HG02938 (cell line): ENCODE results near the gene ACOT7.
"Not testable (repeated sequence)": the region's sequence is repeated elsewhere in the genome, so short reads cannot be mapped to it uniquely, and the experiment has no call there.

Source experiments
- ATAC-seq: cut with Tn5 transposase; IDR thresholded peaks from one replicate; pipeline ENCODE4 v1.9.1; 2021; ENCODE audit warnings: mild to moderate bottlenecking, moderate library complexity; ENCODE audit not compliant: unreplicated experiment

ACOT7 gene

GRCh38 chr1:6317098-6317760 is 76.3 kb downstream of the ACOT7 start:
- ATAC-seq: no peak

DNA sequence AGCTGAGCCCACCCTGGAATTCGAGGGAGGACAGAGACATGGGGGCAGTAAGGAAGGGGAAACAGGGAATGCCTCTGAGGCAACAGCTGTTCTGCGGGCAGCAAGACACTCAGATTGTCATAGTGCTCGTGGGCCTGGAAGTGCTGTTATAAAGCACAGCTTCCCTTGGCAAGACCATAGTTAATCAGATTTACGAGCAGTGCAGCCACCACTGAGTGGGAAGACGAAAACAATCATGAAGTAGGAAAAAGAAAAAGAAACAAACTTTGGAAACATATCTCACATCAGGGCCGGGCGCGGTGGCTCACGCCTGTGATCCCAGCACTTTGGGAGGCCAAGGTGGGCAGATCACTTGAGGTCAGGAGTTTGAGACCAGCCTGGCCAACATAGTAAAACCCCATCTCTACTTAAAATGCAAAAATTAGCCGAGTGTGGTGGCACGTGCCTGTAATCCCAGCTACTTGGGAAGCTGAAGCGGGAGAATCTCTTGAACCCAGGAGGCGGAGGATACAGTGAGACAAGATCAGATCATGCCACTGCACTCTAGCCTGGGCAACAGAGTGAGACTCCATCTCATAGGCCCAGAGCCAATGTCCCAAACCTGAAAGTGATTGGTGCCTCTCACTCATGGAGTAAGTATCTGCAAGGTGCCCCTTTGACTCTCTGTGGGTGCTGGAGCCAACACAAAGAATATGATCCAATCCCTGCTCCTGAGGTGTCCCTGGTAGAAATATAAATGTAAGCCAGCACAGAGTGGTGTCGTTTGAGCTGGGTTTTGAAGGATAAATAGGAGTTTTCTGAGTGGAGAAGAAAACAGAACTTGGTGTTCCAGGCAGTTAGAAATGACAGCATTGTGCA is 77.1 kb downstream of the ACOT7 start:
- ATAC-seq: no peak

DNA sequence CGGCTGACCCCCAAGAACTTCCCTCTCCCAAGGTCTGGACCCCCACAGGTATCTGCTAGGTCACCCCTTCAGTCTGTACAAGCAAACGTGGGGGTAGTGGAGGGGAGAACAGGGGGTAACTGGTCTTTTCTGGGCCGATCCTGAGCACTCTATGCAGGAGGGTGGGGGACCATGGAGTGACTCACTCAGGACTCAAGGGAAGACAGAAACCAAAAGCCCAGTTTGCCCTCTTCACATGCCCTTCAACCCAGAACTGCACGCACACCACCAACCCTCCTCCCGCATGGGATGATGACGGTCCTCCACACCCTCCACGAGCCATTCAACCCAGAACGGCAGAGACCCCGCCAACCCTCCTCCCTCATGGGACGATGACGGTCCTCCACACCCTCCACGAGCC is 79.1 kb downstream of the ACOT7 start:
- ATAC-seq: no peak

GRCh38 chr1:6313393-6314200 is 80.0 kb downstream of the ACOT7 start:
- no peak for ATAC-seq

DNA sequence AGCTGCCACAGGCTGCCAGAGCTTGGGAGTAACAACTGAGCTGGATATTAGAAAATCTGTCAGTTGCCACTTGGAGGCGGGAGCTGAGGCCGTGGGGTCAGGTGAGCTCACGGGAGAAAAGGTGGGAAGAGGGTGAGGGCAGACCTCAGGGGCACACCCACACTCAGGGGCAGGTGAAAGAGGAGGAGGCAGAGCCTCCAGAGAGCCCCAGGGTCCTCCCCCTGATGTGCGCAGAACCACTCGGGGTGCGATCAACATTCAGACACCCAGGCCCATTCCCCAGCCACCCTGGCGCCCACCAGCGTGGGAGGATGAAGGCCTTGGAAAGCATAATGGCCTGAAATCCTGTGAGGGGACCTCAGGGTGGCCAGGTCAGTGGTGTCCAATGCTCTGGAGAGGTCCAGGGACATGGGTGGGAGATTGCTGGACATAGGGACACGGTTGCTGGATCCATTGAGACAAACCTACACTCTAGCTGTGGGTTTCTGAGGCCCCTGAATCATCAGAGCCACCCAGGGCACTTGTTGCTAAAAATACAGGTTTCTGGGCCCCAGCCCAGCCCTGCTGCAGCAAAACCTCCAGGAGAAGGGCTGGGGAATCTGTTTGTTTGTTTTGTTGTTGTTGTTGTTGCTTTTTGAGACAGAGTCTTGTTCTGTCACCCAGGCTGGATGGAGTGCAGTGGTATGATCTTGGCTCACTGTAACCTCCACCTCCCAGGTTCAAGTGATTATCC is 83.3 kb downstream of the ACOT7 start:
- ATAC-seq: no peak

- no peak for ATAC-seq
Observed at GRCh38 chr1:6309564-6309963, 84.0 kb downstream of the ACOT7 start.

- no peak for ATAC-seq
Observed at GRCh38 chr1:6308449-6308848, 85.1 kb downstream of the ACOT7 start.

GRCh38 chr1:6307682-6308081 is 85.9 kb downstream of the ACOT7 start:
- not testable (repeated sequence) for ATAC-seq

GRCh38 chr1:6307099-6307498 is 86.5 kb downstream of the ACOT7 start:
- ATAC-seq: no peak

DNA sequence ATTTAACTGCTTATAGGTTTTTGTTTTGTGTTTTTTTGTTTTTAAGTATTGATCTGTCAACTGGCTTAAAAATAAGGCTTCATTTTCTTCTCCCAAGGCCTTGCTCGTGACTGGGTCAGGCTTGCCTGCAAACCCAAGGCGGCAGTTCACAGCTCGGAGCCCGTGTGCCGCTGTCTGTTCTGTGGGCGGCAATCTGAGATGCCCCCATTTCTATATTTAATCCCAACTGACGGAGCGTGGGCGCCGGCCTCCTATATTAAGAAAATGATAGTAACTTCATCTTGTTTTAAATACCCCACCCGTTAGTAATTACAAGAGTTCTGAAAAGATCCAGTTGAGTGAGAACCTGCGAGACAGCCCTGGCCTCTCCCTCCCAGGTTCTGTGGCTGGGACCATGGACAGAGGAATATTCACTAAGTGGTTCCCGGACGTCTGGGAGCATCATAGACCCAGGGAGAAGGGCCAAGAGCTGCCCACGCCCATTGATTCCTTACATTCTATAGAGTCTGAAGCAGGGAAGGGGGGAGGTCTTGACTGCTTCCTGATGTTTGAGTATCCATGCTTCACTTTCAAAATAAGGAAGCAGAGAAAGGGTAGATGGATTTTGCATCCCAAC is 90.1 kb downstream of the ACOT7 start:
- ATAC-seq: no peak

- no peak for ATAC-seq
Observed at GRCh38 chr1:6302568-6302967, 91.0 kb downstream of the ACOT7 start.

- no peak for ATAC-seq
Observed at GRCh38 chr1:6301526-6301925, 92.0 kb downstream of the ACOT7 start.

DNA sequence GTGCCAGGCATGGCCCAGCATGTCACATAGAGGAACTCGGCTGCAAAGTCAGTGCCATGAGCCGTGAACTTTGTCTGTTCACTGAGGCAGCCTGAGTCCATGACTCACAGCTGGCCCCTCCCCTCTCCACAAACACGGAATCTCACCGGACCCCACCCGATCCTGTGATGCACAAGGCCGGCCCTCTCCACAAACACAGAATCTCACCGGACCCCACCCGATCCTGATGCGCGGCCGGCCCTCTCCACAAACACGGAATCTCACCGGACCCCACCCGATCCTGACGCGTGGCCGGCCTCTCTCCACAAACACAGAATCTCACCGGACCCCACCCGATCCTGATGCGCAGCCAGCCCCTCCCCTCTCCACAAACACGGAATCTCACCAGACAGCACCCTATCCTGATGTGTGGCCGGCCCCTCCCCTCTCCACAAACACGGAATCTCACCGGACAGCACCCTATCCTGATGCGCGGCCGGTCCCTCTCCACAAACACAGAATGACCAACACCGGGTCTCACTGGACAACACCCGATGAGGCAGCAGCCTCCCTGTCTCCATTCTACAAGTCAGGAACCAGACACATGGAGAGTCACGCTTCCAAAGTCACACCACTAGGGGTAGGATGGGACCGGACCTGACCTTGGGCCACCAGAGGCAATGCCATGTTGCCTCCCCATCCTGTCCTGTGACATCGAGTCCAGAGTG is 93.1 kb downstream of the ACOT7 start:
- no peak for ATAC-seq

DNA sequence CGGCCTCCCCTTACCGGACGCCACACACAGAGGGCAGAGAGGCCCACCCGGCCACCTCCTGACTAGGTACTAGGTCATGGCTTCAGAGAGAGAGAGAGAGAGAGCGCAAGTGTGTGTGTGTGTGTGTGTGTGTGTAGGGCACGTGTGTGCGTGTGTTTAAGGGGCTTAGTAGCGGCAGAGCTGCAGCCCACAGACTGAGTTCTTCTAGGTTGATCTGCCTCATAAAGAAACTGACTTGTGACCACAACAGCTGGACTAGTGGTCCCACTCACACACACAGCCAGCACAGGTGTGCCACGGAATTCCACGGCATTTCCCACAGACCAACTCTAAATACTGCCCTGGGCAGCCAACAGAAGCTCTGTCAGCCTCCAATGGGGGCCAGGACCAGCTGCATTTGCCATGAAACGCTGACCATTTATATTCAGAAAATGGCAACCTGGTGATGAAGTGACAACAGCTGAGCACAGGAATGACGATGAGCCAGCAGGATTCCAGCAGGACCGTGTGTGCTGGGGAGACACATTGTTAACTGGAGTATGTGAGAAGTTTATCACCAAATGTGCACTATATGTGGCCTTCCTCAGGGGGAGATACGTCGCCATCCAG is 93.9 kb downstream of the ACOT7 start:
- ATAC-seq: no peak

GRCh38 chr1:6298940-6299465 is 94.6 kb downstream of the ACOT7 start:
- no peak for ATAC-seq

DNA sequence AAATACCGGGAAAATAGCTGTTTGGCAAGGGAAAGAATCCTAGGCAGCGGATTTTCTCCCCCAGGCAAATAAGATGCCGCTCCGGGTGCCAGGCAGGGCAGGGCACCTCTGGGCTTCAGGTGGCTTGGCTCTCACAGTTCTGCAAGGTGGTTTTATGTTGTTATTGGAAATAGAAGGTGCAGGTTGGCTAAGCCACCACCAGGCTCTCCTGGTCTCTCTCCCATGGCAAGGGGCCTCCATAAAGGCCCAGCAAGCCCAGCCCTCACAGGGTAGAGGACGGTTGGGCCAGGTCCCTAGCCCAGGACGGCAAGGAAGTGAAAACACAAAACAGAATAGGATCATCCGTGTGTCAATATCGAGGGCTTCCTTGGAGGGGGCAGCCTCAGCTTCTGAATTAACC is 95.0 kb downstream of the ACOT7 start:
- ATAC-seq: no peak

GRCh38 chr1:6295910-6296309 is 97.7 kb downstream of the ACOT7 start:
- no peak for ATAC-seq

- ATAC-seq: no peak
Observed at GRCh38 chr1:6294890-6295556, 98.5 kb downstream of the ACOT7 start.
